PC-9 (cell line): ENCODE results near the gene SLC35A2. TPM values are rescaled to one million over a fixed set of nuclear protein-coding genes. Genes with fewer than 3 reads are reported as not detected.

Experiments
- BruUV-seq: library from RNA; stranded (reverse); fragments of 400-500 nt; replicated peaks from 2 replicates; lab custom pipeline; 2021; lab: Mats Ljungman, UMichigan
- CTCF ChIA-PET: fragments of 300-600 bp; sonication (Branson Sonifier 250); formaldehyde crosslinking; loops from one replicate; lab custom pipeline; 2022; ENCODE audit warnings: antibody characterized with exemption; lab: Charles Lee
- POLR2A ChIA-PET: fragments of 300-600 bp; sonication (Branson Sonifier 250); formaldehyde crosslinking; loops from one replicate; lab custom pipeline; 2022; ENCODE audit warnings: antibody characterized with exemption; ENCODE audit not compliant: unreplicated experiment; lab: Charles Lee
- DNase-seq, 2 experiments: peaks; one replicate each; pipeline versions ENCODE4 v3.0.0 to v3.0.0-alpha.2; 2015 to 2022; ENCODE audit warnings: mixed read lengths in 1 of 2
- H2AFZ ChIP-seq: fragments of 200-600 bp; sonication (generic); 2 replicates; pipeline ENCODE4 v1.8.1; 2017; ENCODE audit warnings: antibody characterized with exemption
- H3F3A ChIP-seq: fragments of 200-600 bp; sonication (generic); 2 replicates; pipeline ENCODE4 v1.8.1; 2017; ENCODE audit warnings: antibody characterized with exemption, mild to moderate bottlenecking, low read depth; ENCODE audit not compliant: insufficient read depth
- H3K27ac ChIP-seq: fragments of 200-600 bp; sonication (generic); 2 replicates; pipeline ENCODE4 v1.6.1; 2016; ENCODE audit warnings: mixed run types
- H3K27me3 ChIP-seq: fragments of 200-600 bp; sonication (generic); 2 replicates; pipeline ENCODE4 v1.6.1; 2016; ENCODE audit warnings: low read depth, mixed run types; ENCODE audit not compliant: insufficient read depth
- H3K36me3 ChIP-seq: fragments of 200-600 bp; sonication (generic); 2 replicates; pipeline ENCODE4 v1.6.1; 2016; ENCODE audit warnings: low read depth, mixed run types
- H3K4me1 ChIP-seq: fragments of 200-600 bp; sonication (generic); replicated peaks from 2 replicates; pipeline ENCODE4 v1.6.1; 2016; ENCODE audit warnings: mixed run types; ENCODE audit not compliant: insufficient read depth
- H3K4me2 ChIP-seq: fragments of 200-600 bp; sonication (generic); 2 replicates; pipeline ENCODE4 v1.6.1; 2017; ENCODE audit warnings: mixed run types
- H3K4me3 ChIP-seq: fragments of 200-600 bp; sonication (generic); 2 replicates; pipeline ENCODE4 v1.6.1; 2016; ENCODE audit warnings: mixed run types
- H3K79me2 ChIP-seq: fragments of 200-600 bp; sonication (generic); 2 replicates; pipeline ENCODE4 v1.6.1; 2017; ENCODE audit warnings: low read depth, mixed run types
- H3K9me2 ChIP-seq: fragments of 200-600 bp; sonication (generic); 2 replicates; pipeline ENCODE4 v1.8.1; 2017; ENCODE audit warnings: mild to moderate bottlenecking; ENCODE audit not compliant: insufficient read depth
- H3K9me3 ChIP-seq: fragments of 200-600 bp; sonication (generic); 2 replicates; pipeline ENCODE4 v1.8.1; 2016; ENCODE audit warnings: low read depth; ENCODE audit not compliant: insufficient read depth
- H4K20me1 ChIP-seq: fragments of 200-600 bp; sonication (generic); 2 replicates; pipeline ENCODE4 v1.8.1; 2017; ENCODE audit not compliant: insufficient read depth
- EZH2 ChIP-seq: fragments of 200-600 bp; sonication (generic); IDR thresholded peaks from 2 replicates; pipeline ENCODE4 v1.8.0; 2017; ENCODE audit warnings: antibody characterized with exemption, low read depth
- intact Hi-C: fragments of 100-400 bp; cut with micrococcal nuclease; formaldehyde crosslinking; loops from one replicate; pipeline ENCODE4 v1.10.0; 2022; ENCODE audit not compliant: unreplicated experiment
- total RNA-seq: library from RNA; stranded (reverse); gene quantifications from 2 replicates; pipeline ENCODE4 v1.2.3, GENCODE V29; 2021
- TF ChIP-seq, protein P1 (sequence below): fragments of 200-600 bp; sonication (generic); conservative IDR thresholded peaks from 2 replicates; pipeline ENCODE4 v1.6.1; 2017; ENCODE audit warnings: mixed run types, antibody characterized with exemption, mild to moderate bottlenecking, moderate library complexity

SLC35A2 gene
- total RNA-seq, 1 experiment from 2014 or later, result 29.6 TPM

DNA sequence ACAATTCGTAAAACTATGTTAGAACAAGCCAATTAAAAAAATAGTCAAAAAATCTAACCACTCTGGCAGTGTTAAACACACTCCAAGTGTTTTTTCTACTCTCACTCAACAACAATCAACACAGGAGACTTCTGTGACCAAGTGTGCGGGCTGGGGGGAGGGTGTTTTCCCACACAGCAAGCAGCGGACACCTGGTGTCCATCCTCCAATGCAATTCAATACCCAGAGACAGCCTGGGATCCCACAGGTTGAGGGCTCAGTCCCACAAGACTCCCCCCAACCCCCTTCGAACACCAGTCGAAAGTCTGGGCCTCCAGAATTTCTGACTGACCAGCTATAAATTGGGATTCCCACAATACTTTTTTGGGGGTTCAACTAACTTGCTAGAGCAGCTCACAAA lies 15.7 kb upstream of the SLC35A2 start:
- H3K79me2 ChIP-seq, result no peaks in the 10 kb centered on the region
- no peaks in the 10 kb centered on the region for H3K4me1 ChIP-seq
- no peaks in the 10 kb centered on the region for H3K36me3 ChIP-seq
- no peak for TF ChIP-seq EZH2
- TF ChIP-seq, protein P1, sequence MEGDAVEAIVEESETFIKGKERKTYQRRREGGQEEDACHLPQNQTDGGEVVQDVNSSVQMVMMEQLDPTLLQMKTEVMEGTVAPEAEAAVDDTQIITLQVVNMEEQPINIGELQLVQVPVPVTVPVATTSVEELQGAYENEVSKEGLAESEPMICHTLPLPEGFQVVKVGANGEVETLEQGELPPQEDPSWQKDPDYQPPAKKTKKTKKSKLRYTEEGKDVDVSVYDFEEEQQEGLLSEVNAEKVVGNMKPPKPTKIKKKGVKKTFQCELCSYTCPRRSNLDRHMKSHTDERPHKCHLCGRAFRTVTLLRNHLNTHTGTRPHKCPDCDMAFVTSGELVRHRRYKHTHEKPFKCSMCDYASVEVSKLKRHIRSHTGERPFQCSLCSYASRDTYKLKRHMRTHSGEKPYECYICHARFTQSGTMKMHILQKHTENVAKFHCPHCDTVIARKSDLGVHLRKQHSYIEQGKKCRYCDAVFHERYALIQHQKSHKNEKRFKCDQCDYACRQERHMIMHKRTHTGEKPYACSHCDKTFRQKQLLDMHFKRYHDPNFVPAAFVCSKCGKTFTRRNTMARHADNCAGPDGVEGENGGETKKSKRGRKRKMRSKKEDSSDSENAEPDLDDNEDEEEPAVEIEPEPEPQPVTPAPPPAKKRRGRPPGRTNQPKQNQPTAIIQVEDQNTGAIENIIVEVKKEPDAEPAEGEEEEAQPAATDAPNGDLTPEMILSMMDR, result no peak
- intact Hi-C loops, result no loop called here
- no peak for DNase-seq
- H3K27me3 ChIP-seq, result no peaks in the 10 kb centered on the region
- ChIA-PET CTCF (no interaction called here), POLR2A (no interaction called here)
- no TSS peak for BruUV-seq
- H4K20me1 ChIP-seq, result no peaks in the 10 kb centered on the region
- H3K9me3 ChIP-seq, result no peaks in the 10 kb centered on the region
- H3K4me2 ChIP-seq, result no peak overlapping the region
- no peak overlapping the region for H2AFZ ChIP-seq
- no peak overlapping the region for H3K4me3 ChIP-seq
- H3K27ac ChIP-seq, result no peak overlapping the region
- no peaks in the 10 kb centered on the region for H3F3A ChIP-seq
- no peaks in the 10 kb centered on the region for H3K9me2 ChIP-seq

DNA sequence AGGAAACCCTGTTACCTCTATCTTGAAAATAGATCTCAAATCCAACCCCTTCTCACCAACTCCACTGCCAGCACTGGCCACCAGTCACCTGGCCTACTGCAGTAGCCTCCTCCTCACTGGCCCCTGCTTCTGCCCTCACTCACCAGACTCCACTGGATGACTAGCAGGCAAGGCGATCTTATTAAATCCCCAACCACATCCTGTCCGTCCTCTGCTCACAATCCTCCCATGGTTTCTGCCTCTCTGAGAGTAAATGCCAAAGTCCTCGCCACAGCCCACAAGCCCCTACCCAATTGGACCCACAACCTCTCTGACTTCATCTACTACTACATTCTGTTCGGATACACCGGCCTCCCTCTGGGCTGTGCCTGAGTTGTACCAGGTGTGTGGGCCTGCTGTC lies 12.8 kb upstream of the SLC35A2 start:
- Histone ChIP-seq H4K20me1 (no peaks in the 10 kb centered on the region), H3K36me3 (no peaks in the 10 kb centered on the region), H3K27me3 (no peaks in the 10 kb centered on the region), H3K4me3 (no peak overlapping the region), H3K79me2 (no peaks in the 10 kb centered on the region), H3K9me2 (no peaks in the 10 kb centered on the region), H2AFZ (no peak overlapping the region), H3K9me3 (no peaks in the 10 kb centered on the region), H3F3A (no peaks in the 10 kb centered on the region), H3K4me1 (no peaks in the 10 kb centered on the region), H3K4me2 (no peak overlapping the region), H3K27ac (no peak overlapping the region)
- intact Hi-C loops, result no loop called here
- POLR2A ChIA-PET, result no interaction called here
- no TSS peak for BruUV-seq
- no peak for DNase-seq
- CTCF ChIA-PET, result no interaction called here
- TF ChIP-seq, protein P1, result no peak
- TF ChIP-seq EZH2, result no peak

DNA sequence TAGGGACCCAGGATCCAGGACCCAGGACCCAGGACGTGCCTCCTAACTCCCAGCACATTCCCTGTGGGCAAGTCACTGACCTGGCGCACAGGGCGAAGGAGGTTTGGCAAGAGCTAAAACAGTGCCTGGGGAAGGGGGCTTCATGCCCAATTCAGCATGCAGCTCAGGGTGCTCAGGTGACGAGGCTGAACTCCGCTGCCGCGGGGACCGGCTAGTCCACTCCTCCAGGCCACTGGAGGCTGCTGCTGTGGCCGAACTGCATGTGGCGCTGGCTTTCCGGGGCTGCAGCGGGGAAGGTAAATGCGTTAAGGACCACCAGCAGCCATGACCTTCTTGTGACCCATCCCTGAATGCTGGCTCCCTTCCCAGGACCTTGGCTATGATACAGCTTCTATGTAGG lies 12.3 kb upstream of the SLC35A2 start:
- H3K4me3 ChIP-seq, result no peak overlapping the region
- H3K4me2 ChIP-seq, result no peak overlapping the region
- no peaks in the 10 kb centered on the region for H3K9me2 ChIP-seq
- ChIA-PET POLR2A (no interaction called here), CTCF (no interaction called here)
- no peaks in the 10 kb centered on the region for H4K20me1 ChIP-seq
- H2AFZ ChIP-seq, result no peak overlapping the region
- TF ChIP-seq EZH2, result no peak
- TF ChIP-seq, protein P1, result no peak
- no peaks in the 10 kb centered on the region for H3K4me1 ChIP-seq
- intact Hi-C loops, result no loop called here
- no peak overlapping the region for H3K27ac ChIP-seq
- H3K27me3 ChIP-seq, result no peaks in the 10 kb centered on the region
- no peaks in the 10 kb centered on the region for H3F3A ChIP-seq
- BruUV-seq, result no TSS peak
- H3K36me3 ChIP-seq, result no peaks in the 10 kb centered on the region
- H3K9me3 ChIP-seq, result no peaks in the 10 kb centered on the region
- H3K79me2 ChIP-seq, result no peaks in the 10 kb centered on the region
- DNase-seq, result no peak
